ENCODE results near the gene MEFV. TPM values are rescaled to one million over a fixed set of nuclear protein-coding genes. Genes with fewer than 3 reads are reported as not detected.

Gene MEFV, protein sequence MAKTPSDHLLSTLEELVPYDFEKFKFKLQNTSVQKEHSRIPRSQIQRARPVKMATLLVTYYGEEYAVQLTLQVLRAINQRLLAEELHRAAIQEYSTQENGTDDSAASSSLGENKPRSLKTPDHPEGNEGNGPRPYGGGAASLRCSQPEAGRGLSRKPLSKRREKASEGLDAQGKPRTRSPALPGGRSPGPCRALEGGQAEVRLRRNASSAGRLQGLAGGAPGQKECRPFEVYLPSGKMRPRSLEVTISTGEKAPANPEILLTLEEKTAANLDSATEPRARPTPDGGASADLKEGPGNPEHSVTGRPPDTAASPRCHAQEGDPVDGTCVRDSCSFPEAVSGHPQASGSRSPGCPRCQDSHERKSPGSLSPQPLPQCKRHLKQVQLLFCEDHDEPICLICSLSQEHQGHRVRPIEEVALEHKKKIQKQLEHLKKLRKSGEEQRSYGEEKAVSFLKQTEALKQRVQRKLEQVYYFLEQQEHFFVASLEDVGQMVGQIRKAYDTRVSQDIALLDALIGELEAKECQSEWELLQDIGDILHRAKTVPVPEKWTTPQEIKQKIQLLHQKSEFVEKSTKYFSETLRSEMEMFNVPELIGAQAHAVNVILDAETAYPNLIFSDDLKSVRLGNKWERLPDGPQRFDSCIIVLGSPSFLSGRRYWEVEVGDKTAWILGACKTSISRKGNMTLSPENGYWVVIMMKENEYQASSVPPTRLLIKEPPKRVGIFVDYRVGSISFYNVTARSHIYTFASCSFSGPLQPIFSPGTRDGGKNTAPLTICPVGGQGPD
- total RNA-seq, result under 0.01 and 0.13 TPM in 2 replicates

DNA sequence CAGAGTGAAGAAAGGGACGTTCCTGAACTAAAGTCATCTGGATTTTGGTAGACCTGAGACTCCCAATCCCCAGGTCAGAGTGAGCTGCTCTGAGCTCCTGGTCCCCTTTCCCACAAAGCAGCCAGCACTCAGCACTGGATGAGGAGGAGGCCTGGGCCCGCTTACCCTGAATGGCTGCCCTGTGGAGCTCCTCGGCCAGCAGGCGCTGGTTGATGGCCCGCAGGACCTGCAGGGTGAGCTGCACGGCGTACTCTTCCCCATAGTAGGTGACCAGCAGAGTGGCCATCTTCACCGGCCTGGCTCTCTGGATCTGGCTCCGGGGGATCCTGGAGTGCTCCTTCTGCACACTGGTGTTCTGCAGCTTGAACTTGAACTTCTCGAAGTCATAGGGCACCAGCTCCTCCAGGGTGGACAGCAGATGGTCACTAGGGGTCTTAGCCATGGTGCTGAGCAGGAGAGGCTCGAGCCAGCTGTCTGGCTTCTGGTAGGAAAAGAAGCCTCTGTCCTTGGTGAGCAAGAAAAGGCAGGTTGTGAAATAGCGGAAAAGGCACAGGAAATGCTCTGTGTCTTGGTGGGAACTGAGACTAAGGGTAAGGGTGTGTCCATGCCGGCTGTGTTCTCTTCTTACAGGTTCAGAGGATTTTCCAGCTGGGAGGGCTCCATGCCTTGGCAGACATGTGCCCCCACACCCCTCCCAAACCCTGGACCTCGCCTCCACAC lies at the start of gene MEFV:
Gene MEFV, minus strand, starts transcription at position 488 of the 720 bp plus-strand sequence. Its CDS starts 46 bp downstream, at position 442.

GRCh38 chr16:3305109-3306068 lies 49.0 kb upstream of the MEFV start, which contains the start of the genes TIGD7 and ZNF75A:
TSS of gene TIGD7 (minus strand) at chr16:3305430. CDS start at chr16:3300614, 4,816 bp downstream.
TSS of gene ZNF75A (plus strand) at chr16:3305497. CDS start at chr16:3308429, 2,932 bp downstream.

DNA sequence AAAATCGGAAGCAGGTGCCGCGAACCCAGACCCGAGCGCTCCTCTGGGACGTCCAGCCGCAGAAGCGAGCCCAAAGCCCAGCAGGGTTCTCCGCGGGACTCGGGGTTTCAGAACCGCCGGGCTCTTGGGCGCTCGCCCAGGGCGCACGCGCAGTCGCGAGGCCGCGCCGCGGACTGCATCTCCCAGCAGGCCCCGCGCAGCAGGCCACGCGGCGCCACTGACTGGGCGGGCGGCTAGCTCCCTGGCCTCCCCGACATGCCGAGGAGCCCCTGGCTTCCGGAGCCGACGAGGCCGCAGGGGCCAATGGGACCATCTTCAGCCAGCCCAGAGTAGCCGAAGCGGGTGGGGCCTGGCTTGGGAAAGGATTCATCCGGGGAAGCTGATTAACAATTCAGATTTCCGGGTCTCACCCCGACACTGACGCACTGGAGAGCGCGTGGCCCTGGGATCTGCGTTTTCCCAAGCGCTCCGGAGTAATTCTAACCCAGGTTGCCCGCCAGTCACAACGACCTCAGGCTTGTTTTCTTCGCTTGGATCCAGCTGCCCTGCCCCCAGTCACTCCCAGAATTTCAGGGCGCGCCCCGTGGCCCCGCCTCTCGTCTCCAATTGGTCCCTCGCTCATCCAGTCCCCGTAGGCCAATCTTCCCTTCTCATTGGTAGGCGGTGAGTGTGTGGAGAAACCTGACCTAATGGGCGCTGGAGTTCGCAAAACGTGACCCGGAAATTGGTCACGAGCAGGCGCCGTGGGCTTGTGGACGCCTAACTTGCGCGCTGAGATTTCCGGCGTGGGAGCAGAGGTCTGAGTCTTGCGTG lies 26.5 kb upstream of the MEFV start, which contains the start of gene ZNF263:
Gene ZNF263, plus strand, starts transcription at position 762 of the 813 bp plus-strand sequence. CDS start 328 bp downstream, outside the sequence.

GRCh38 chr16:3234857-3235561 lies 21.4 kb downstream of the MEFV start, which contains the start of gene ZNF200:
TSS of gene ZNF200 (minus strand) at chr16:3235158. CDS start at chr16:3233755, 1,403 bp downstream.

Other genes starting within 250 kb of the MEFV start
- gene CLDN9, start 243.7 kb downstream of the MEFV start, total RNA-seq, result not detected in 2 replicates
- gene CLDN6, start 238.4 kb downstream of the MEFV start, total RNA-seq, result not detected in 2 replicates
- 265 and 335 TPM in 2 replicates for gene TNFRSF12A, start 236.3 kb downstream of the MEFV start, total RNA-seq
- gene HCFC1R1, start 232.7 kb downstream of the MEFV start, total RNA-seq, result 17.0 and 27.1 TPM in 2 replicates
- gene THOC6, start 232.6 kb downstream of the MEFV start, total RNA-seq, result 14.1 and 15.0 TPM in 2 replicates
- 0.13 TPM in 1 of 2 replicates, not detected in the other for gene BICDL2, start 219.7 kb downstream of the MEFV start, total RNA-seq
- not detected in 2 replicates for gene MMP25, start 210.1 kb downstream of the MEFV start, total RNA-seq
- gene IL32, start 191.0 kb downstream of the MEFV start, total RNA-seq, result 3.4 and 4.4 TPM in 2 replicates
- not detected in 2 replicates for gene ZSCAN10, start 157.3 kb downstream of the MEFV start, total RNA-seq
- 12.6 and 13.6 TPM in 2 replicates for gene ZNF205, start 144.0 kb downstream of the MEFV start, total RNA-seq
- 3.2 and 5.7 TPM in 2 replicates for gene ZNF213, start 121.6 kb downstream of the MEFV start, total RNA-seq
- gene OR1F1, start 68.4 kb downstream of the MEFV start, total RNA-seq, result not detected in 2 replicates
- gene ZNF200, start 21.5 kb downstream of the MEFV start, total RNA-seq, result 6.5 and 8.5 TPM in 2 replicates
- 35.3 and 37.9 TPM in 2 replicates for gene ZNF263, start 26.9 kb upstream of the MEFV start, total RNA-seq
- 5.0 and 7.5 TPM in 2 replicates for gene TIGD7, start 48.8 kb upstream of the MEFV start, total RNA-seq
- 20.5 and 25.7 TPM in 2 replicates for gene ZNF75A, start 48.9 kb upstream of the MEFV start, total RNA-seq
- 0.12 and 0.26 TPM in 2 replicates for gene OR2C1, start 99.3 kb upstream of the MEFV start, total RNA-seq
- 9.9 and 10.1 TPM in 2 replicates for gene ZSCAN32, start 144.4 kb upstream of the MEFV start, total RNA-seq
- 5.8 and 6.9 TPM in 2 replicates for gene ZNF174, start 144.6 kb upstream of the MEFV start, total RNA-seq
- 2.3 and 2.4 TPM in 2 replicates for gene ZNF597, start 186.9 kb upstream of the MEFV start, total RNA-seq
- gene NAA60, start 187.0 kb upstream of the MEFV start, total RNA-seq, result 8.9 and 13.9 TPM in 2 replicates
- not detected in 2 replicates for gene C16orf90, start 238.9 kb upstream of the MEFV start, total RNA-seq
- 25.5 and 33.8 TPM in 2 replicates for gene CLUAP1, start 244.4 kb upstream of the MEFV start, total RNA-seq

All from aortic smooth muscle cell (primary cell).